HFF-Myc (cell line): ENCODE results near the gene OR8K5.

ENCODE experiments used
- DNase-seq: peaks from one replicate; pipeline ENCODE4 v3.0.0-alpha.2; 2011; ENCODE audit warnings: low read depth; ENCODE audit errors: extremely low read depth
- H3K4me3 ChIP-seq: replicated peaks from 2 replicates; pipeline ENCODE4 v1.5.1; 2011; ENCODE audit warnings: low read depth, mild to moderate bottlenecking, control low read depth, low read length
- TF ChIP-seq, protein P1 (sequence below): IDR thresholded peaks from 2 replicates; pipeline ENCODE4 v1.5.1; 2012; ENCODE audit warnings: mild to moderate bottlenecking, low read depth, low read length, control low read depth; ENCODE audit errors: missing control alignments

Gene OR8K5

GRCh38 chr11:56160217-56160616 is at the start of gene OR8K5:
Gene OR8K5, minus strand, starts transcription at chr11:56160317. Its CDS starts 0 bp downstream, at chr11:56160317.
- no peak for DNase-seq
- no peak within 1 kb of the TSS for H3K4me3 ChIP-seq
- TF ChIP-seq, protein P1, sequence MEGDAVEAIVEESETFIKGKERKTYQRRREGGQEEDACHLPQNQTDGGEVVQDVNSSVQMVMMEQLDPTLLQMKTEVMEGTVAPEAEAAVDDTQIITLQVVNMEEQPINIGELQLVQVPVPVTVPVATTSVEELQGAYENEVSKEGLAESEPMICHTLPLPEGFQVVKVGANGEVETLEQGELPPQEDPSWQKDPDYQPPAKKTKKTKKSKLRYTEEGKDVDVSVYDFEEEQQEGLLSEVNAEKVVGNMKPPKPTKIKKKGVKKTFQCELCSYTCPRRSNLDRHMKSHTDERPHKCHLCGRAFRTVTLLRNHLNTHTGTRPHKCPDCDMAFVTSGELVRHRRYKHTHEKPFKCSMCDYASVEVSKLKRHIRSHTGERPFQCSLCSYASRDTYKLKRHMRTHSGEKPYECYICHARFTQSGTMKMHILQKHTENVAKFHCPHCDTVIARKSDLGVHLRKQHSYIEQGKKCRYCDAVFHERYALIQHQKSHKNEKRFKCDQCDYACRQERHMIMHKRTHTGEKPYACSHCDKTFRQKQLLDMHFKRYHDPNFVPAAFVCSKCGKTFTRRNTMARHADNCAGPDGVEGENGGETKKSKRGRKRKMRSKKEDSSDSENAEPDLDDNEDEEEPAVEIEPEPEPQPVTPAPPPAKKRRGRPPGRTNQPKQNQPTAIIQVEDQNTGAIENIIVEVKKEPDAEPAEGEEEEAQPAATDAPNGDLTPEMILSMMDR, result no peak

DNA sequence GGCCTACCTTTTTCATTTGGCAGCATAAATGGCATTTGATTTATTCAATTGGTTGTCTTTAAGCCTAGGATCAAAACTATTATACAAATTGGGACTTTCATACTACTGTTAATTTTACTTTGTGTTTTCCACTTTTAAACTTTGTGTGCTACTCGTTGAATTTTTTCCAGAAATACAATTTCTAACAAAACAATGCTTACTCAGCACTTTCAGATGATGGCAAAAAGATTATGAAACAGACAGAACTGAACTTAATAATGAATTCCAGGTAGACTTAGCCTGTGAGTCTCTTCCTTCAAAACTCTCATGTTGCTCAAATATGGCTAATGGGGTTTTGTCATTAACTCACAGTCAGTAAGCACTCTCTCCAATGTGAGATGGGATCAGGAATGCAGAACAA is 47.7 kb upstream of the OR8K5 start:
- no peak for DNase-seq
- TF ChIP-seq, protein P1, result no peak
- no peak overlapping the region for H3K4me3 ChIP-seq

- no peak for DNase-seq
- no peak overlapping the region for H3K4me3 ChIP-seq
- TF ChIP-seq, protein P1, result no peak
These were observed 37.2 kb upstream of the OR8K5 start for GRCh38 chr11:56197367-56197766.

GRCh38 chr11:56196705-56197104 is 36.6 kb upstream of the OR8K5 start:
- no peak overlapping the region for H3K4me3 ChIP-seq
- TF ChIP-seq, protein P1, result no peak
- no peak for DNase-seq

GRCh38 chr11:56188602-56189001 is 28.5 kb upstream of the OR8K5 start:
- no peak overlapping the region for H3K4me3 ChIP-seq
- DNase-seq, result no peak
- TF ChIP-seq, protein P1, result no peak

GRCh38 chr11:56183459-56183858 is 23.3 kb upstream of the OR8K5 start:
- TF ChIP-seq, protein P1, result no peak
- no peak overlapping the region for H3K4me3 ChIP-seq
- no peak for DNase-seq

DNA sequence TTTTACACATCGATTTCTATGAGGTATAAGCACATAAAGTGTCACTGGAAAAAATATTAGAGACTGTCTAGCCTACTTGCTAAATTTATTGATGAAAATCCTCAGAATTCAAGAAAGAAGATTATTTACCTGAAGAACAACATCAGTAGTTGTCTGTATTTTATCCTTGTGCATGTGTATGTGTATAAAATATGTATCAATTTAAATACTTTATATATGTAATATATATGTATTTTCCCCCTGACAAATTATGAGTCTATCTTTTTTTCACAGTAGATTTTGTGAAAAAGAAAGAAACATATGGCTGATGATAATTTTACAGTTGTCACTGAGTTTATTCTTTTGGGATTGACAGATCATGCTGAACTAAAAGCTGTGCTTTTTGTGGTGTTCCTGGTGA is 16.2 kb upstream of the OR8K5 start, which contains the start of gene OR5J2:
Gene OR5J2, plus strand, starts transcription at position 301 of the 400 bp plus-strand sequence. Its CDS starts 0 bp downstream, at position 301.
- no peak within 1 kb of the TSS for H3K4me3 ChIP-seq
- TF ChIP-seq, protein P1, result no peak
- DNase-seq, result no peak
